Measurements from ENCODE around the gene CACNA1D. TPM values are rescaled to one million over a fixed set of nuclear protein-coding genes. Genes with fewer than 3 reads are reported as not detected.

CACNA1D gene
- total RNA-seq, 1 experiment from 2014 or later: 1.1 TPM

GRCh38 chr3:53836084-53836872 lies 341.9 kb downstream of the CACNA1D start:
- CTCF ChIA-PET: no interaction called here
- H4K20me1 ChIP-seq (ENCODE audit: insufficient read depth): no peaks in the 10 kb centered on the region

More at GRCh38 chr3:53836084-53836872, 341.9 kb downstream of the CACNA1D start:
- intact Hi-C loops (cut with micrococcal nuclease): no loop called here
- Histone ChIP-seq H3K4me1 (ENCODE audit: control insufficient read depth in 1 of 2, insufficient read depth in 2 of 2, low read length in 2 of 2) (peaks cover 0 to 1% of the 10 kb centered on the region in 2 experiments; a peak in 1 of 4 replicates), H3K36me3 (ENCODE audit: control insufficient read depth in 1 of 2, insufficient read depth in 2 of 2, low read length in 2 of 2) (peaks cover 0 to 2% of the 10 kb centered on the region in 2 experiments; a peak in 1 of 4 replicates), H3K4me2 (ENCODE audit: low read length) (no peak overlapping the region), H3K27me3 (ENCODE audit: insufficient read depth, low read length) (no peaks in the 10 kb centered on the region), H3K79me2 (ENCODE audit: insufficient read depth, low read length) (no peaks in the 10 kb centered on the region), H3K9ac (ENCODE audit: low read length) (no peak overlapping the region), H3K9me3 (ENCODE audit: control insufficient read depth in 1 of 2, insufficient read depth in 1 of 2, low read depth in 1 of 2, low read length in 2 of 2) (no peaks in the 10 kb centered on the region), H3K4me3 (replicated peaks in 1 of 2; ENCODE audit: low read depth in 1 of 2, low read length in 2 of 2) (no peak overlapping the region), H3K27ac (ENCODE audit: low read depth, low read length) (no peak overlapping the region), H2AFZ (ENCODE audit: low read depth, low read length, poor library complexity, severe bottlenecking) (no peak overlapping the region), H3K9me2 (ENCODE audit: insufficient read depth) (no peaks in the 10 kb centered on the region)
- no TSS peak for BruUV-seq (replicated peaks)
- ATAC-seq (no peak), DNase-seq (ENCODE audit: low read depth, low spot score) (no peak)
- ChIA-PET RAD21 (ENCODE audit: low non-redundant PET in 1 of 2, low total read pairs in 2 of 2, uncharacterized antibody in 2 of 2, unreplicated experiment in 2 of 2) (no interaction called here), POLR2A (no interaction called here)
- TF ChIP-seq ZFX (IDR thresholded peaks at IDR 0.05): no peak
- TF ChIP-seq EZH2 (IDR thresholded peaks at IDR 0.05): no peak
- no peak for TF ChIP-seq EGR1 (IDR thresholded peaks at IDR 0.05; ENCODE audit: low read depth)
- TF ChIP-seq ZBTB33 (IDR thresholded peaks at IDR 0.05; ENCODE audit: extremely low read depth, insufficient replicate concordance, low read length): no peak
- TF ChIP-seq SRF (IDR thresholded peaks at IDR 0.05; ENCODE audit: low read depth): no peak
- no peak for TF ChIP-seq POLR2AphosphoS5 (IDR thresholded peaks at IDR 0.05; ENCODE audit: low read depth, low read length)
- TF ChIP-seq SP1 (IDR thresholded peaks at IDR 0.05; ENCODE audit: low read depth): no peak
- no peak for TF ChIP-seq ATF3 (IDR thresholded peaks at IDR 0.05)
- no peak for TF ChIP-seq JUND (IDR thresholded peaks at IDR 0.05)
- no peak for TF ChIP-seq POLR2A (IDR thresholded peaks at IDR 0.05; ENCODE audit: borderline replicate concordance, extremely low read depth, insufficient read depth, insufficient read length)
- no peak for TF ChIP-seq SIN3A (IDR thresholded peaks at IDR 0.05; ENCODE audit: low read depth)
- no peak for TF ChIP-seq MAX (IDR thresholded peaks at IDR 0.05)
- no peak for TF ChIP-seq ELF1 (IDR thresholded peaks at IDR 0.05; ENCODE audit: borderline replicate concordance, low read depth)
- no peak for TF ChIP-seq YY1 (IDR thresholded peaks at IDR 0.05; ENCODE audit: extremely low read depth, insufficient replicate concordance, low read depth, low read length)

Data from HCT116 (cell line).